H1 (cell line): ENCODE data around the gene MEMO1. TPM values are rescaled to one million over a fixed set of nuclear protein-coding genes. Genes with fewer than 3 reads are reported as not detected.

Experiments
- GTF2F1 ChIP-seq: IDR thresholded peaks from 2 replicates; pipeline ENCODE4 v1.6.1; 2012; ENCODE audit warnings: low read depth, low read length, improper control_type of control experiment, borderline replicate concordance
- JUN ChIP-seq: IDR thresholded peaks from 2 replicates; pipeline ENCODE4 v1.6.1; 2011; ENCODE audit warnings: low read depth, mild to moderate bottlenecking, improper control_type of control experiment, low read length
- polyA plus RNA-seq, 7 experiments: library from polyadenylated mRNA; depleted of rRNA in 3 of 7; stranded (reverse) in 5 of 7; unstranded in 2 of 7; fragments of >200 nt in 5 of 7; fragments of 200-250 nt in 2 of 7; gene quantifications; 1 replicate in 5 of 7; 2 replicates in 1 of 7; 4 replicates in 1 of 7; pipeline versions ENCODE4 v1.2.1 to v1.2.3, GENCODE V29; 2011 to 2013; ENCODE audit warnings: missing spikeins in 2 of 7, mixed read lengths in 2 of 7
- total RNA-seq: library from RNA; stranded (reverse); fragmentation: NEBNext Ultra II Directional; extraction: Animal tissue kit (Norgen Biotek cat#: 25700); gene quantifications from 2 replicates; pipeline ENCODE4 v1.2.1, GENCODE V29; 2021

MEMO1 gene
- total and polyA plus RNA-seq, 2 of the 8 experiments (the other 6 are each of a cell fraction or from before 2014, with no cell fraction given) = 26.9 to 54.7 TPM

- TF ChIP-seq GTF2F1 (no peak), JUN (no peak)
Measured at GRCh38 chr2:31996571-31997150, 14.1 kb downstream of the MEMO1 start (continued).
